ENCODE measurements around the gene DISP2. TPM values are rescaled to one million over a fixed set of nuclear protein-coding genes. Genes with fewer than 3 reads are reported as not detected.

DISP2 gene
- total RNA-seq, 1 donor: 0.36 TPM

- H3K27me3 ChIP-seq (ENCODE audit: insufficient read depth, low read length): peaks cover 18% of the 10 kb centered on the region
- no peaks in the 10 kb centered on the region for H3K79me2 ChIP-seq (ENCODE audit: insufficient read depth, low read length)
- no peaks in the 10 kb centered on the region for H3K9me3 ChIP-seq (ENCODE audit: low read depth, low read length)
- peaks cover 17% of the 10 kb centered on the region for H3K4me1 ChIP-seq (ENCODE audit: insufficient read depth, low read length)
- no peaks in the 10 kb centered on the region for H3K36me3 ChIP-seq (ENCODE audit: insufficient read depth, low read length)
- no peak overlapping the region for H2AFZ ChIP-seq (ENCODE audit: low read length)
- H3K27ac ChIP-seq (ENCODE audit: low read depth, low read length): no peak overlapping the region
- DNase-seq (ENCODE audit: insufficient read length, low spot score, missing footprints): peak; percentile 93
- peak overlapping the region; percentile 37 for H3K4me2 ChIP-seq (ENCODE audit: insufficient read depth, low read length)
- no peaks in the 10 kb centered on the region for H4K20me1 ChIP-seq (ENCODE audit: insufficient read depth, low read length)
- H3K4me3 ChIP-seq (ENCODE audit: insufficient read depth, low read length): no peak overlapping the region
- TF ChIP-seq, protein P1, sequence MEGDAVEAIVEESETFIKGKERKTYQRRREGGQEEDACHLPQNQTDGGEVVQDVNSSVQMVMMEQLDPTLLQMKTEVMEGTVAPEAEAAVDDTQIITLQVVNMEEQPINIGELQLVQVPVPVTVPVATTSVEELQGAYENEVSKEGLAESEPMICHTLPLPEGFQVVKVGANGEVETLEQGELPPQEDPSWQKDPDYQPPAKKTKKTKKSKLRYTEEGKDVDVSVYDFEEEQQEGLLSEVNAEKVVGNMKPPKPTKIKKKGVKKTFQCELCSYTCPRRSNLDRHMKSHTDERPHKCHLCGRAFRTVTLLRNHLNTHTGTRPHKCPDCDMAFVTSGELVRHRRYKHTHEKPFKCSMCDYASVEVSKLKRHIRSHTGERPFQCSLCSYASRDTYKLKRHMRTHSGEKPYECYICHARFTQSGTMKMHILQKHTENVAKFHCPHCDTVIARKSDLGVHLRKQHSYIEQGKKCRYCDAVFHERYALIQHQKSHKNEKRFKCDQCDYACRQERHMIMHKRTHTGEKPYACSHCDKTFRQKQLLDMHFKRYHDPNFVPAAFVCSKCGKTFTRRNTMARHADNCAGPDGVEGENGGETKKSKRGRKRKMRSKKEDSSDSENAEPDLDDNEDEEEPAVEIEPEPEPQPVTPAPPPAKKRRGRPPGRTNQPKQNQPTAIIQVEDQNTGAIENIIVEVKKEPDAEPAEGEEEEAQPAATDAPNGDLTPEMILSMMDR (IDR thresholded peaks at IDR 0.05; ENCODE audit: extremely low read depth, low read depth, low read length): no peak
These were observed 43.2 kb upstream of the DISP2 start for GRCh38 chr15:40314723-40315276.

- Histone ChIP-seq H3K27ac (ENCODE audit: low read depth, low read length) (no peak overlapping the region), H3K36me3 (ENCODE audit: insufficient read depth, low read length) (no peaks in the 10 kb centered on the region), H2AFZ (ENCODE audit: low read length) (no peak overlapping the region), H3K9me3 (ENCODE audit: low read depth, low read length) (no peaks in the 10 kb centered on the region), H3K4me1 (ENCODE audit: insufficient read depth, low read length) (peaks cover 17% of the 10 kb centered on the region), H3K4me2 (ENCODE audit: insufficient read depth, low read length) (no peak overlapping the region), H3K79me2 (ENCODE audit: insufficient read depth, low read length) (no peaks in the 10 kb centered on the region), H3K4me3 (ENCODE audit: insufficient read depth, low read length) (no peak overlapping the region), H3K27me3 (ENCODE audit: insufficient read depth, low read length) (peaks cover 1% of the 10 kb centered on the region), H4K20me1 (ENCODE audit: insufficient read depth, low read length) (no peaks in the 10 kb centered on the region)
- TF ChIP-seq, protein P1 (IDR thresholded peaks at IDR 0.05; ENCODE audit: extremely low read depth, low read depth, low read length): no peak
- DNase-seq (ENCODE audit: insufficient read length, low spot score, missing footprints): no peak
These were observed 41.1 kb upstream of the DISP2 start for GRCh38 chr15:40316931-40317330.

- no peaks in the 10 kb centered on the region for H3K36me3 ChIP-seq (ENCODE audit: insufficient read depth, low read length)
- H3K9me3 ChIP-seq (ENCODE audit: low read depth, low read length): no peaks in the 10 kb centered on the region
- no peaks in the 10 kb centered on the region for H4K20me1 ChIP-seq (ENCODE audit: insufficient read depth, low read length)
- DNase-seq (ENCODE audit: insufficient read length, low spot score, missing footprints): no peak
- no peaks in the 10 kb centered on the region for H3K27me3 ChIP-seq (ENCODE audit: insufficient read depth, low read length)
- H2AFZ ChIP-seq (ENCODE audit: low read length): no peak overlapping the region
- H3K4me1 ChIP-seq (ENCODE audit: insufficient read depth, low read length): peaks cover 19% of the 10 kb centered on the region
- H3K27ac ChIP-seq (ENCODE audit: low read depth, low read length): no peak overlapping the region
- H3K4me2 ChIP-seq (ENCODE audit: insufficient read depth, low read length): no peak overlapping the region
- H3K79me2 ChIP-seq (ENCODE audit: insufficient read depth, low read length): no peaks in the 10 kb centered on the region
- TF ChIP-seq, protein P1 (IDR thresholded peaks at IDR 0.05; ENCODE audit: extremely low read depth, low read depth, low read length): no peak
- H3K4me3 ChIP-seq (ENCODE audit: insufficient read depth, low read length): no peak overlapping the region
These were observed 40.4 kb upstream of the DISP2 start for GRCh38 chr15:40317580-40317979.

- Histone ChIP-seq H3K27me3 (ENCODE audit: insufficient read depth, low read length) (no peaks in the 10 kb centered on the region), H3K4me1 (ENCODE audit: insufficient read depth, low read length) (peaks cover 14% of the 10 kb centered on the region), H3K9me3 (ENCODE audit: low read depth, low read length) (no peaks in the 10 kb centered on the region), H3K27ac (ENCODE audit: low read depth, low read length) (no peak overlapping the region), H3K4me3 (ENCODE audit: insufficient read depth, low read length) (no peak overlapping the region), H3K36me3 (ENCODE audit: insufficient read depth, low read length) (no peaks in the 10 kb centered on the region), H4K20me1 (ENCODE audit: insufficient read depth, low read length) (peaks cover 6% of the 10 kb centered on the region), H2AFZ (ENCODE audit: low read length) (no peak overlapping the region), H3K79me2 (ENCODE audit: insufficient read depth, low read length) (peaks cover 12% of the 10 kb centered on the region), H3K4me2 (ENCODE audit: insufficient read depth, low read length) (no peak overlapping the region)
- TF ChIP-seq, protein P1 (IDR thresholded peaks at IDR 0.05; ENCODE audit: extremely low read depth, low read depth, low read length): no peak
- DNase-seq (ENCODE audit: insufficient read length, low spot score, missing footprints): no peak
These were observed 37.6 kb upstream of the DISP2 start for GRCh38 chr15:40320409-40320808.
